ENCODE data around the gene SNX3.
"Not testable (repeated sequence)": the region's sequence is repeated elsewhere in the genome, so short reads cannot be mapped to it uniquely, and the experiment has no call there.

The SNX3 gene

DNA sequence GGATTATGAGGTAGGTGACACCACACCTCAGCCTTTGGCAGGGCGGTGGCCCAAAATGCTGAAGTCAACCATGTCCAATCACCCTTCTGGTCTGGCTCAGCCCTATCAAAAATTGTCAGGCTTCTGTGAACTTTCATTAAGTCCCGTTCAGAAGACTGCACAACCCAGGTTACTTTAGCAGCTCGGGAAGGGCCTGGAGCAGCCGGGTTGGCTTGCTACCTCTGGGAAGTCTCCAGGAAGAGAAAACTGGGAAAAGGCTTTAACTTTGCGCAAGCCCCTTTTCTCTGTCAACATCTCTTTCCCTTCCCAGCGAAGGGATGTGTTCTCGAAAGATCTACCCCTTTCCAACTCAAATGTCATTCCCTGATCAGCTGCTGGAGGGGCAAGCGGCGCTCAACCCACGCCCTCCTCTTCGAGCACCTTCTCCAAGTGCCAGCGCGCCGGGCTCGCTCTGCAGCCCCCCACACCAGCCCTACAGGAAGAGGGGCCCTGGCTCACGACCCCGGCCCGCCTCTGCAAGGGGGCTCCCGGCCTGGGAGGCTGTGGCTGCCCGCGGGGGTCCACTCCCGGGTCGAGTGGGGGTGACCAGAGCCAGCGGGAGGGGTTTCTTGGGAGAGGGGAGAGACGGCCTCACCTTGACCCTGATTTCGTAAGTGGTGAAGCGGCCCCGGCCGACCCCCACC lies 573 bp downstream of the SNX3 start:
- peak; percentile 44 to 50 for DNase-seq

DNA sequence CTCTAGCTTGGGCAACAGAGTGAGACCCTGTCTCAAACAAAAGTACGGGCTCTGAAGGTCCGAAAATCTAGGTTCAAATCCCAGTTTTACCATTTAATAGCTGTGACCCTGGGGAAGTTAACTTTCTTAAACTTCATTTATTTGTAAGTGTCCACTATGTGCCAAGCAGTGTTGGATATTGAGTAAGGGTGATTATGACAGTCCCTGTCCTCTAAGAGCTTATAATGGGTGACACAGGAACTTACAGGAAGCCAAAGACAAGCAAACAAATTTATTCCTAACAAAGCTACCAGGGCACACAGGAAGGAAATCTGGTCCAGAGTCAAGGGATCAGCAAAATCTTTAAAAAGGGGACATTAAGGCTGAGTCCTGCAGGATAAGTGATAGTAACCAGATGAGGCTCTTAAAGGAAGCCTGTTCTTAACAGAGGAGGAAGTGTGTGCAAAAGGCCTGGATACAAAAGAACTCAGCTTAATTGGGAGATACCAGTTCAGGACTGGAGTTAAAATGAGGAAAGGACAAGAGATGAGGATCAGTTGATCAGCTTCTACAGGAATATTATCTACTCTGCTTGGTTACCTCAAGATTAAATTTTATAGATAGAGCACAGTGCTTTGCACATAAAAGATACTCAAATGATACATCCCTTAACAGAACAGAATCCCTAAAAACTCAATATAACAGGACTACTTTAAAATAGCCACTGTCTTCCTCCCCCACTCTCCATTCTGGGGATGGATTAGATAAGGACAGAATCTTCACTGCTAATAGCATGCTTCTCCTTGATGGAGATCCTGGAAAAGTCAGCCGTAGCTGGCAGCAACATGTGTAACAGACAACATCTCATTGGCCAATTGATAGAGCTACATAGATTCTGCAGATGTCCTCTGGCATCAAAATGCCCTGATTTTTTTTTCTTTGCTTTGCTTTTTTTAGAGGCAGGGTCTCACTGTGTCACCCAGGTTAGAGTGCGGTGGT lies 6.1 kb downstream of the SNX3 start:
- DNase-seq = no peak

DNA sequence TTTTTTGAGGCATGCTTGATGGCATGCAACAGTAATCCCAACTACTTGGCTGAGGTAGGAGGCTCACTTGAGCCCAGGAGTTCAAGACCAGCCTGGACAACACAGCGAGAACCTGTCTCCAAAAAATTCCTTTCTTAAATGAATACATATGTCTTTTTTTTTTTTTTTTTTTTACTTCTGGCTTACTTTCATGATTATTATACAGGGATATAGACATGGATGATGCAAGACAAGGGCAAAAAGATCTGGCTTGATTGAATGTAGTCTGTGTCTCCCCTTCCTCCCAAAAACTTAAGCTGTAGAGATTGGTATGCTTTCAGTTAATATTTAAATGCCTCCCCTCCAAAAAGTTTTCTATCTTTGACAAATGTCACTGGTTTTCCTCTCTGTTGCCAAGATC lies 7.6 kb downstream of the SNX3 start:
- no peak for DNase-seq

DNA sequence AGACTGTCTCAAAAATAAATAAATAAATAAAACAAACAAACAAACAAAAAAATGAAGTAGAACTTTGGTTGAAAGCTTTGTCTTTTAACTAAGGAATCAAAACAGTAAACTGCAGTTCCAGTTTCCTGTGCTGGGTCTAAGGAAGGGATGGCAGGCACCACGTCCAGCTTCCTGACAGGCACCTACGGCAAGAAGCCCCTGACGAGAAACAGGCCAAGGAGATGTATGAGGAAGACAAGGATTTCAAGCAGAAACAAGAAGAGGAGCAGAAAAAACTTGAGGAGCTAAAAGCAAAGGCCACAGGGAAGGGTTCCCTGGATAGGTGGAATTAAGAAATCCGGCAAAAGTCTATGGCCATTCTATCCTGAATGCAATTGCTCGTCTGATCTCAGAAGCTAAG lies 8.8 kb downstream of the SNX3 start:
- DNase-seq = no peak

DNA sequence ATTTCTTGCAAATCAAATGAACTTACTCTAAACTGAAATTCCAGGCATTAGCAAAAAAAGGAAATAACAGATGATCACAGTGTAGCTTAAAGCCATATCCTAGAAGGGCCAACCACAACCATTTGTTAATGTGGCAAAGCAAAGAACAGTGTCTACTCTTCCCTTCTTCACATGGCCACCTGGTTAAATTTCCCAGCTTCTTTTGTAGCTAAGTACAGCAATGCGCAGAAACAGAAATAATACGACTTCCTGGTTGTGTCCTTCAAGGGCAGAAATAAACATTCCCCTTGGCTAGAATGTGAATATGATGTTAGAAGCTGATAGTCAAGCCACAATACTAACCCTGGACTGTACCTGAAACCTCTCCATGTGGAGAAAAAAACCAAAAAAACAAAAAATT lies 9.6 kb downstream of the SNX3 start:
- no peak for DNase-seq

DNA sequence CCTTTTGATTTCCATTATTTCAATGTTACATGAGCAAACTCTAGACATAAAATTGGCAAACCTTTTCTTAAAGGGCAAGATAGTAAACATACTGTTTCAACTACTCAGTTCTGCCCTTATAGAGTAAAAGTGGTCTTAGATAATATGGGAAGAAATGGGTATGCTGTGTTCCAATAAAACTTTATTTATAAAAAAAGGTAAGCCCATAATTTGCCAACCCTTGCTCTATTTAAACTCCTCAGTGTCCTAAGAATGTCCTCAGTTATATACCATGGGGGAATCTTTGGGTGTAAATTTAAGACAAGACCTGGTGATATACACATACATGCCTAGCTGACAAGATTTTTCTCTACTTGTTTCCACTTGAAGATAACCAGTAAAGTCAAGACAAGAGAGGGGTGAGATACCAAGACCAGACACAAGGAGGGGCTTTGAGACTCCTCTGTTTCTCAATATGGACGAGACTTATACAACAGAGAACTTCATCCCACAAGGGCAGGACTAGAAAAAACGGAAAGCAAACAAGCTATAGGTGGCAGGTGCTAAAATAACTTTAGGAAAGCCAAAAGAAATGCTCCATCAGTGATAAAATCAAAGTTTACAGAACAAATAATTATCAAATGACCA lies 10.5 kb downstream of the SNX3 start:
- DNase-seq = no peak

DNA sequence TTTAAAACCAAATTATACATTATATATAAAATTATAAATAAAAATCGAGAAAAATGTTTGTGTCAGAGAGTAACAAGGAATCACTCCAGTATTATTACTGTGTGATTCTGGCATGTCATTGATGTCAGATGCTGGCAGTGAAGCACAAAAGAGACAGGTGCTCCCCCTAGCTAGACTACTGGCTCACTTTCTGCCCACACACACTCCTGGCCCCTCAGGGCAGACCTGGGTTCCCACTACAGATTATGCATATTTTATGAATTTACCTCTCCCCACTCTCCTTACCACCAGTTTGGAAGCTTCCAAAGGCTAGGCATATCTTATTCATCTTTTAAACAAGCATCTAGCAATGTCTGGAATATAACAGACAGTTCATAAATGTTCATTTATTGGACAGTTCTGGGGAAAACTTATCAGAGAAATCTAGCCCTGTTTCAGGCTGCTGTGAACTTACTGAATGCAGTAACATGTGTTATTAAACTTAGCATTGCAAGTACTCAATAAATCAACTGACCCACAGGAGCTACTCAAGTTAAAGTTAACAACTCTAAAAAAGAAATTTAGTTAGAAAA lies 12.8 kb downstream of the SNX3 start:
- no peak for DNase-seq

DNA sequence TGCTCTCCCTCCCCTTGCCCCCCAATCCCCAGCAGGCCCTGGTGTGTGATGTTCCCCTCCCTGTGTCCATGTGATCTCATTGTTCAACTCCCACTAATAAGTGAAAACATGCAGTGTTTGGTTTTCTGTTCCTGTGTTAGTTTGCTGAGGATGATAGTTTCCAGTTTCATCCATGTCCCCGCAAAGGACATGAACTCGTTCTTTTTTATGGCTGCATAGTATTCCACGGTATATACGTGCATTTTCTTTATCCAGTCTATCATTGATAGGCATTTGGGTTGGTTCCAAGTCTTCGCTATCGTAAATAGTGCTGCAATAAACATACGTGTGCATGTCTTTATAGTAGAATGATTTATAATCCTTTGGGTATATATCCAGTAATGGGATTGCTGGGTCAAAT lies 15.7 kb downstream of the SNX3 start:
- DNase-seq = not testable (repeated sequence)

DNA sequence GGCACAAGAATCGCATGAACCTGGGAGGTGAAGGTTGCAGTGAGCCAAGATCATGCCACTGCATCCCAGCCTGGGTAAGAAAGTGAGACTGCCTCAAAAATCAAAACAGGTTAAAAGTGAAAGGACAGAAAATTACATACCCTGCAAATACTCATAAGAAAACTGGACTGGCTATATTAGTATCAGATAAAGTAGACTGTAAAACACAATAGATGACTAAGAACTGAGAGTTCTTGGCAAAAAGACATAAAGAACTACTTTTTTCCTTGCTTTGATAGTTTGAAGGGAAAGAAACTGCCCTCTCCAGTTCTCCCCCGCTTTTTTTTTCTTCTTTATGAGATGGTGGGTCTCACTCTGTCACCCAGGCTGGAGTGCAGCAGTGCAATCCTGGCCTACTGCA lies 17.0 kb downstream of the SNX3 start:
- DNase-seq = no peak

DNA sequence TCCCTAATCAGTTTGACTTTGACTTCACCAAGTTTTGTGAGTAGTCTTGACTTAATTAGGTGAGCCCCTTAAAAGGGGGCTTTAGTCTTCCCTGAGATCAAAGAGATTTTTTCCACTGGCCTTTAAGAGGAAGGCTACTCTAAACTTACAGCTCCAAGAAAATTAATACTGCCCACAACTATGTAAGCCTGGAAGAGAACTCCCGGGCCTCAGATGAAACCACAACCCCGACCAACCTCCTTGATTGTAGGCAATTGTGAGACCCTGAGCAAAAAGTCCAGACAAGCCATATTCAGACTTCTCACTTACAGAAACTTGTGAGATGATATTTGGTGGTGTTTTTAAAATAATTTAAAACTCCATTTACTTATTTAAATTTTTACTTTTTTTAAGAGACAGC lies 18.1 kb downstream of the SNX3 start:
- DNase-seq = no peak

DNA sequence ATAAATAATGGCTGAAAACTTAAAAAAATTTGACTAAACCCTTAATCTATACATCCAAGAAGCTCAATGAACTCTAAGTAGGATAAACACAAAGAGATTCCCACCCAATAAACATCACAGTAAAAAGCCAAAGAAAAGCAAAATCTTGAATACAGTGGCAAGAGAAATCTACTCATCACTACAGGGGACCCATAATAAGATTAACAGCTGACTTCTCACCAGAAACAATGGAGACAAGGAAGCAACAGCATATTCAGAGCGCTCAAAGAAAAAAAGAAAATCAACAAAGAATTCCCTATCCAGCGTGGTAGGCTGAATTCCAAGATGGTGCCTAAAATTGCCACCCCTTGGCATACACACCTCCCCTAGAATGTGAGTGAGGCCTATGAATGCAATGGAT lies 18.6 kb downstream of the SNX3 start:
- no peak for DNase-seq

DNA sequence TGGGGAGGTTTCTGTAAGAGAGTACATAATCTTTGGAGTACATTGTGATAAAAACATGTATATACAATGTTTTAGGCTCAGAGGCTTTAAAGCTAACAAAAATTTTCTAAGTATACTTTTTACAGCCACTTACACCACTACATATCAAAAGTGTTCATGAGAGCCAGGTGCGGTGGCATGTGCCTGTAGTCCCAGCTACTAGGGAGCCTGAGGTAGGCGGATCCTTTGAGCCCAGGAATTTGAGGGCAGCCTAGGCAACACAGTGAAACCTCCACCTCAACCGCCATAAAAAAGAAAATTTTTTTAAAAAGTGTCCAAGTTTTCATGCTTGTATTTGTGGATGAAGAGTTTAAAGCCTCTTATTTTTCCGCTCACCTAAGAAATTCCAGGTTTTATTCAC lies 22.5 kb downstream of the SNX3 start:
- no peak for DNase-seq

DNA sequence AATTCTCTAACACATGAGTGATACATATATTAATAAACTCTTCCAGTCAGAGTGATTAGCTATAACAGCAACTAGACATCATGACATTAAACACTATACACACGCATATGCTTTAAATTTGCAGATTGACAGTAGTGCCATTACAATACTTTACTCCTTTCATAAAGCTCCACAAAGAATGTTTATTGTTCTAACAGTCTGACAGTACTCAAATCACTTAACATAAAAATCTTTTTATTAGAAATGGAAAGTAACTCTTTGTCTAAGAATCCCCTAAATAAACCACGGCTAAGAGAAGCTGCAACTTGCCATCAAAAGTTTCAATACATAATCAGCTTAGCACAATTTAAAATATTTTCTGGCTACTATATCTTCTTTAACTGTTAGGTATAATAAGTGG lies 24.0 kb downstream of the SNX3 start:
- DNase-seq = no peak

DNA sequence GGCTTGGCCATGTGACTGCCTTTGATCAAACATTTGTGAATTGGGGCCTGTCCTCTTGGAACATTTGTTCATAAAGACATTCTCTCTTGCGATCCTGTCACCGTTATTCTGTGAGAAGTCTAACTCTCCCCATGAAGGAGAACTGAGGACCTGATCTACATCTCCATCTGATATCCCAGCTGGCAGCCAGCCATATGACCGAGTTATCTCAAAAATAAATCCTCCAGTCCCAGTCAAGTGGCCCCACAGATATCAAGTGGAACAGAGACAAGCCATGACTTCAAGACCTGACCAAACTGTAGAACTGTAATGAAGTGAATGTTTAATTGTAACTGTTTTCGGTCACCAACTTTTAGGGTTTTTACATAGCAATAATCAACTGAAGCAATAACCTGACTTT lies 25.7 kb downstream of the SNX3 start:
- DNase-seq = no peak

DNA sequence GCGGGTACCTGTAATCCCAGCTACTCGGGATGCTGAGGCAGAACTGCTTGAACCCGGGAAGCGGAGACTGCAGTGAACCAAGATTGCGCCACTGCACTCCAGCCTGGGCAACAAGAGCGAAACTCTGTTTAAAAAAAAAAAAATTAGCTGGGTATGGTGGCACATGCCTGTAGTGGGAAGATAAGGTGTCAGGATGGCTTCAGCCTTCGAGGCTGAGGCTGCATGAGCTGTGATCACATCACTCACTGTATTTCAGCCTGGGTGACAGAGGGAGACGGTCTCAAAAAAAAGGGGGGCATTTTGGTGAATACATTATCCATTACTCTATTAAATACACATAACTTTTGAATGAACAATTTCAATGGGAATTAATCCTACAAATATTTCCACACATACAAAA lies 32.4 kb downstream of the SNX3 start:
- DNase-seq = no peak

DNA sequence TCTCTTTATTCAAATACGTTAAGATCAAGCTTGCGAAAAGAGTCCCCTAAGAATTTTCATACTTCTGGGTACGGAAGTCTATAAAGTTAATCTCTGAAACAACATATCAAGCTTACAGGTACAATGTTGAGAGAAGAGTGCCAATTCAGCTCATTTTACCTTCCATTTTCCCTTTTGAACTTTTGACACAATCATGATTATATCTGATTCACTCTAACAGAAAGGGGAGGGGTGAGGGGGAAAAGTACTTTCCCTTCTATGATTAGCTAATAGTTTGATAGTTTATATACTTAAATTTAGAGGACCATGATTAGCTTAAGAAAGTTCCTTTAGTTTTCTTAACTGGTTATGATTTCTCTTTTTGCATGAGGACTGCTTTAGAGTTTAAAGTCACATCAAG lies 33.5 kb downstream of the SNX3 start:
- DNase-seq = no peak

DNA sequence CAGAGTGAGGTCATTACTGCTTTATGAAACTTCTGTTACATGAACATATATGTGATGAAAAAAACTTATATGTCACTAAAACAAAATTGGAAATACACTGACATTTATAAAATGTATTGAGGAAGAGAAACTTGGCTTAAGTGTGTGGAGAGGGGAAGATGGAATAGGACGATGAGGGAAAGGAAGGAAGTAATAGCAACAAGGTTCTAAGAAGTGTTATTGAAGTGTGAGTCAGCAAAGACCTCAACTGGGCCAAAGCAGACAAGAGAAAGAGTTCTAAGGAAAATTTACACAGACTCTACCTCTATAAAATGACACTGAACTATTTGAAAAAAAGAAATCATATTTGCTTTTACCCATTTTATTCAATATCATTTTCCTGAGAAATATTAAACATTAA lies 38.3 kb downstream of the SNX3 start:
- DNase-seq = no peak

DNA sequence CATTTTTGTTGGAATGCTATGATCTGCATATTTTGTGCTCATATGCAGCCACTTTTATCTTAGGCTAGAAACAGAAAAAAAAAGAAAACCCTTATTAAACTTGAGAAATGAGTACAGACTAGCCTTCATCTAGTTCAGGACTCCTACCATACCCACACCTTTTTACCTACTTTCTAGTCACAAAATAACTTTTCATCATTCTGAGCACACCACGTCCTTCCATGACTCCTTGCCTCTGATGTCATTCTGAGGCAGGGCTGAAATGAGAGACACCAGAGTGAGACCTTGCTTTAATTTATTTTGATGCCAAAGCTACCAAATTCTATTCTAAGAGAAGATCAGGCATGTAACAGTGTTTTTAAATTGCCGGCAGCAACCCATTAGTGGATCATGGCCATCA lies 38.8 kb downstream of the SNX3 start:
- DNase-seq = no peak

DNA sequence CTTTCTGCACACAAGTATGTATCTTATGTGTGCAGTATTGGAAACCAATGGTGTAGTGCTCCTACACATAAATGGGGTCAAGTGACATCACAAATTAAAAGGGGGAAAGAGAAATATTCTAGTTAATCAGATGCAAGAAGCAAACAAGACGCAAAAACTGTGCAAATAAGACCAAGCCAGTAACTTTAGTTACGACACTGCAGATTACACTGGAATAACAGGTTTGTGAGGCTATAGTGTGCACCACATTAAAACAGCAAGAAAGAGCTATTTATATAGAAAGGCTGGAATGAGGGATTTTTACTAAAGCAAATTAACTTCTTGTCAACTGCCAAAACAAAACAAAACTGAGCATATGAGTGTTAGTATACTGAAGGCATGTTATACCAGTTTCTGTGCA lies 49.2 kb downstream of the SNX3 start:
- no peak for DNase-seq

DNA sequence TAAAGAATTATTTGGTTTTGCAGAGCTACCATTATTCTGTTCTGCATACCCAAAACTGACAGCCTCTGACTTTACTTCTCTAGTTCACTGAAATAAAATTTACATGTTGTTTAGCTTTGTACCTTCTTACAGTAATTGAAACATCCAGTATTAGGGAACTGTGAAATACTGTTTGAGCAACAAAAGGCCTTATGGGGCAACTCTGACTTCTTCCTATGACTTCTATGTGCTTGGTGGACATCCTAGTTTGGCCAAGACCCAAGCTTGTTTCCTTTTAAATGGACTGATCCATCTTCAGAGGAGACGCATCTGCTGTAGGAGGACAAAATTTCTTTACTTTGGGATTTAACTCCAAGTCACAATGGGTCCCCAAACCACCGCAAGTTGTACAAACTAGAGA lies 50.3 kb downstream of the SNX3 start:
- no peak for DNase-seq

DNA sequence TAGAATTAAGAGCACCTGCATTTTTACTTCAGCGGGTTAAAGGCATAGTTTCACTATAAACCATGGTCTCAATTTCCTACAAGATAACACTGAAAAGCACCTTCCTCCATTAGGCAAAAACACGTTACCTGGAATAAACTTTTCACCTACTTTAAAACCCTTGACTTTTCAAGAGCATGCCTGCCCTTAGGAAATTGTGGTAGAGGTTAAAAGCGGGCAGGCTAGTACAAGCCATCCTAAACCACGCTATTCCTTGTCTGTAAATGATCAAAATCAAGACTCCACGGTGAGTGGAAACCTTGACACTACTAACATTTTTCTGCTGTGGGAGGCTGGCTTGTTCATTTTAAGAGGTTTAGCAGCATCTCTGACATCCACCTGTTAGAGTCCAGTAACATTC lies 51.1 kb downstream of the SNX3 start:
- DNase-seq = no peak

DNA sequence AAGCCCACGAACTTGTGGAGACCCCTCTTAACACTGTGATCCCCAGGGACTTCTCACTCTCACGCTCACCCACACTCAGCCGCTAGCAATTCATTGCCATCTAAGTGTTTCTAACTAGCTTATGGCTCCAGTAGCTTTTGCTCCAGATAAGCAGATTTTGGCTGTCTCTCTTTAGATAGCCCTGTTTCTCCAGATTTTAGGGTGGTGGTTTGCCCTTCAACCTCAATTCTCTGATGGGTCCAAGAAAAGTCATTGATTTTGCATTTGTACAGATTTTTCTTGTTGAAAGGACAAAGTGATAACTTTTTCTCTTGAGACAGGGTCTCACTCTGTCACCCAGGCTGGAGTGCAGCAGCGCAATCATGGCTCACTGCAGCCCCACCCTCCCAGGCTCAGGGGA lies 53.8 kb downstream of the SNX3 start:
- DNase-seq = no peak
